ENCODE measurements around the gene DUS2.

DNA sequence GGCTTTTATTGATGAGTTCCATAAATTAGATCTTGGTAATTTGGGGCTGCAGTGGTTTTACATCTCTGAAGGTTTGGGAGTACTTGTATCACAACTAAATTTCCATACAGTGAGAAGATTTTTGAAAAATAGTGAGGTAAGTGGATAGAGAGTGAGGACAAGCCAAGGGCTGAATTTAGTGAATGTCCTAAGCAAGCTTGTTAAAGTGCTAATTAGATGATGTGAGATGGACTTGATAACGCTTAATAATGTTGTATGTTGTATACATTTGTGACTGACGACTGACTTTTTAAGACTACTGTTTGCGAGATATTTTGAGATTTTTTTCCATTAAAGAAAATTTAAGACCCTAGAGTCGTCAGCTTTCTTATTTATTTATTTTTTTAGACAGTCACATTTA is 66.0 kb downstream of the DUS2 start:
- TF ChIP-seq TAF1 (conservative IDR thresholded peaks at IDR 0.05) (no peak), CTCF (IDR thresholded peaks at IDR 0.05; ENCODE audit: low read depth, low read length, missing input control) (no peak), ZBTB33 (IDR thresholded peaks at IDR 0.05) (no peak), RAD21 (IDR thresholded peaks at IDR 0.05) (no peak), GABPA (IDR thresholded peaks at IDR 0.05 in 1 of 2, conservative IDR thresholded peaks at IDR 0.05 in 1 of 2) (no peak), JUND (IDR thresholded peaks at IDR 0.05) (no peak), YY1 (IDR thresholded peaks at IDR 0.05) (no peak), RXRA (IDR thresholded peaks at IDR 0.05) (no peak)
- TF ChIP-seq, protein P1, sequence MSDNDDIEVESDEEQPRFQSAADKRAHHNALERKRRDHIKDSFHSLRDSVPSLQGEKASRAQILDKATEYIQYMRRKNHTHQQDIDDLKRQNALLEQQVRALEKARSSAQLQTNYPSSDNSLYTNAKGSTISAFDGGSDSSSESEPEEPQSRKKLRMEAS (IDR thresholded peaks at IDR 0.05), result no peak
- TF ChIP-seq, protein P2, sequence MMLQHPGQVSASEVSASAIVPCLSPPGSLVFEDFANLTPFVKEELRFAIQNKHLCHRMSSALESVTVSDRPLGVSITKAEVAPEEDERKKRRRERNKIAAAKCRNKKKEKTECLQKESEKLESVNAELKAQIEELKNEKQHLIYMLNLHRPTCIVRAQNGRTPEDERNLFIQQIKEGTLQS (IDR thresholded peaks at IDR 0.05), result no peak
